Myocyte (in vitro differentiated cells): ENCODE results near the gene POLDIP3. TPM values are rescaled to one million over a fixed set of nuclear protein-coding genes. Genes with fewer than 3 reads are reported as not detected.

Experiments used
- DNase-seq: peaks from one replicate; pipeline ENCODE4 v3.0.0-alpha.2; 2012; ENCODE audit warnings: low read depth
- total RNA-seq: library from RNA; depleted of rRNA; stranded (reverse); fragments of >200 nt; gene quantifications from 2 replicates; pipeline ENCODE4 v1.2.3, GENCODE V29; 2014

Gene POLDIP3
- total RNA-seq, 1 donor from 2014 or later: 26.2 TPM

- no peak for DNase-seq
These were observed 28.3 kb upstream of the POLDIP3 start for GRCh38 chr22:42642806-42643633.

- DNase-seq: peak; percentile 59
These were observed 27.2 kb upstream of the POLDIP3 start for GRCh38 chr22:42641801-42642413.

DNA sequence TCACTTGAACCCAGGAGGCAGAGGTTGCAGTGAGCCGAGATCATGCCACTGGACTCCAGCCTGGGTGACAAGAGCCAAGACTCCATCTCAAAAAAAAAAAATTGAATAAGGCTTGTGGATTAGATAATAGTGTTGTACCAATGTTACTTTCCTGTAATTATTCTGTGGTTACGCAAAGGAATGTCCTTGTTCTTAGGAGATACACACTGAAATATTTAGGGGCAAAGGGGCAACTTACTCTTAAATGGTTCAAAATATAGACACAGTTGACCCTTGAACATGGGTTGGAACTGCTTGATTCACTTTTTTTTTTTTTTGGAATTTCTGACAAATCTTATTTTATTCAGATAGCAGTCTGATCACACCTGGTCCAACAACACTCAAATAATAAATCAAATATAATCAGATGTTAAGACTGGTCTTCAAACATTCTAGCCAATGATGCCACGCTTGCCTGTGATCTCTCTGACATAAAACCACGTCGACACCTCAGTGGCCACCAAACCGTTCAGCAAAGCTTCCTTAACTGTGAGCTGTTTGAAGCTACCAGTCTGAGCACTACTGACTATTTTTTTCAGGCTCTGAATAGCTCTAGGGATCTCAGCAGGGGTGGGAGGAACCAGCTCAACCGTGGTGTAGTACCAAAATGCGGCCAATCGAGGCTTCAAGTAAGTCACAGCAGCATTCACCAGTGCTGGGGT, 25.0 kb upstream of the POLDIP3 start:
- DNase-seq: peak; percentile 78

DNA sequence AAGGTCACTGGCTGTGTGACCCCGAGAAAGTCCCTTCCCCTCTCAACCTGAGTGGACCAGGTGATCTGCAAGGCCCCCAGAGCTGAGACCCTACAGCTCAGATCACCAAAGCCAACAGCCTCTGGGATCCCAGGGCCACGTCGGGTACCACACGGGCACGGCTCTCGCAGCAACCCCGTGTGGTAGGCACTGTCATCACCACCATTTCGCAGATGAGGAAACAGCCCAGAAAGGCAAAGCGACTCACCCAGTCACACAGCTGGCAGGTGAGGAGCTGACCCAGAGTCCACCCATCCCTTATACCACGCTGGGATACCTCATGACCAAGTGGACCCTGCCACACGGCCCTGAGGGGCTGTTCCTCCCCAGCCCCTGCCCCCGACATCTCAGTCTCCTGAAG, 22.9 kb upstream of the POLDIP3 start:
- peak; percentile 65 for DNase-seq

- DNase-seq: no peak
These were observed 21.8 kb upstream of the POLDIP3 start for GRCh38 chr22:42636506-42636905.

DNA sequence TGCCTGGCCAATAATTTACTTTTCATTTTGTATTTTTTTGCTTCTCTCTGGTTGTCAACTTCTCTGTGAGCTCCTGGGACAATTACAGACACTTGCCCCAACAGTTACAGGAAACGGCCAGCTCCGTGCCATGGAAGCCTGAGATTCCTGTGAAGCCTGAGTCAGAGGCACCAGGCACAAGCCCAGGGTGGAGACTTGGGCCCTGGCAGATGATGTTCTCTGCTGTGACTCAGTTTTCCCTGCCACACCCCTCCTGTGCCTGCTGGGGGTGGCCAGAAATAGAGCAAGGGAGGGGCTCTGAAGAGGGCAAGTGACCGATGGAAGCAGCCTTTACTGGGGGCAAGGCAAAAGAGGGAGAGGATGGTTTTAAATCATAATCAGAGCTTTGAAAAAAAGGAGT, 20.8 kb upstream of the POLDIP3 start:
- peak; percentile 97 for DNase-seq

DNA sequence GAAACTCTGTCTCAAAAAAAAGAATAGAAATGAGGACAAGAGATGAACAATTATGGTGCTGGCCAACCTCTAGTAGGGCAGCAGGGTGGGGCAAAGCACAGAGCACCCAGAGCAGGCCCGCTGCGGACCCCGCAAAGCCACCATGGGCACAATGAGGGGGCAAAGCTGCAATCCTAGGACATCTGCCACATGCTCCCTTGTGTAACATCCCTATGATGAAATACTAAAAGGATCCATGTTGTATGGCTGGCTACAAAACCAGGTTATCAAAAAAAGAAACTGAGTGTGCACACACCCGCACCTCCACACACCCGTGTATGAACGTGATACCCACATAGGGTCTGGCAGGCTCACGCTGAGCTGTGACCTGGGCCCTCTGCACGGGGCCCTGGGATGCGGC, 18.3 kb upstream of the POLDIP3 start:
- no peak for DNase-seq

DNA sequence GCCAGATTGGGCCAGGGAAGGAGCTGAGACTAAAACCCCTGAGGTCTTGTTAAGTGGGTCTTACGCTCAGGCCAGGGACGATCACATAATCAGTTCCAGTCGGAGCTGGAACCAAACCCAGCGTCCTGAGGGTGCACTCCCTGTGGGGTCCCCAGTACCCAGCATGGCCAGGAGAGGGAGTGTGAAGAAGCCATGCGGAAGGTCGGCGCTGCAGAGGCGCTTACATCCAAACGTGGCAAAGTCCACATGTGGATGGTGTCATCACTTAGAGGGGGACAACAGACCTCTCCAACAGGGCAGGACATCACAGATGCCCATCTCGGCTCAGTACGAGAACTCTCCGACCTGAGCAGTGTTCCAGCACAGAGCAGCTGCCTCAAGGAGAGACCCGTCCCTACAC, 17.4 kb upstream of the POLDIP3 start:
- DNase-seq: no peak

DNA sequence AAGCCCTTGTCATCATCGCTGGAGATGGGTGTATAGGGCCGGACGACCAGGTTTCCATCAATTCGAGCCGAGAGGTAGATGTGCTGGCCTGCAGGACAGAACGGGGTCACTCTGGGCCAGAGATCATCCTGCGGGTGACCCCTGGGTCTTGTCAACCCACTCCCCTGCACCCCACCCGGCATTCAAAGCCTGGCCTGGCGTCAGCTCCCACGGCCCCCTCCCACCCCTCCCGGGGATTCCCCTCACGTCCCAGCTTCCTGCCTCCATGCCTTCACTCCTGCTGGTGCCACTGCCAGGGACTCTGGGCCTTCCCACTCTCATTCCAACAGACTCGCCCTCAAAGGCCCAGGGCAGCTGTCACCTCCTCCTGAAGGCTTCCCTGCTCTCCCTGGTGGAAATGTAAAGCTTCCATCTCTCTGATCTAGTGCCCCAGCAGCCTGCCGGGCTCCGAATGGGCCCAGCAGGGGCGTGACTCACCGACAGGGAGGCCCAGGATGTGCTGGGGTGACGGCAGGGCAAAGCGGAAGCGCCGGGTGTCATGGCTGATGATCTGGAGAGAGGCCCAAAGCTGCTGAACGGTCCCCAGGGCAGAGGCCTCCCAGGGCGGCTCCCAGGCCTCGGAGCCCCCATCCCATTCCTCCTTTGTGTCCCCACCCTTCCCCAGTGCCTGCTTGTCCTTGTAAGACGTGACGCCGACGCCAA, 16.4 kb upstream of the POLDIP3 start:
- no peak for DNase-seq

DNA sequence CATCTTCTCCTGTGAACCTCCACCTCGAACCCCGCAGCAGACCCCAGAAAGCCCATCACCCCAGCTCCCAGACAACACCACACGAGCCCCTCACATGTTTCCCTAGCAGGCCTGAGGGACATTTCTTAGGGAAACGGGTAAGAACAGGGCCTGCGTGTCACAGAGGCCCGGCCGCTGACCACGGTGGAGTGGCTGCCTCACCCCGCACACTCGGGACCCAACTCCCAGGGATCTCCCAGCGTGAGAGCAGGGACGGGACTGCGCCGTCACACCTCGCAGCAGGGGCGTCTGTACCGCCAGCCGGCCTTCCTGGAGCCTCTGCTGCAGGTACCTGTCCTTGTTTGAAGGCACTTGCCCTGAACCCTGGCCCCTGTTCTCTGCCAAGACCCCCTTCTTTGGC, 15.5 kb upstream of the POLDIP3 start:
- no peak for DNase-seq

DNA sequence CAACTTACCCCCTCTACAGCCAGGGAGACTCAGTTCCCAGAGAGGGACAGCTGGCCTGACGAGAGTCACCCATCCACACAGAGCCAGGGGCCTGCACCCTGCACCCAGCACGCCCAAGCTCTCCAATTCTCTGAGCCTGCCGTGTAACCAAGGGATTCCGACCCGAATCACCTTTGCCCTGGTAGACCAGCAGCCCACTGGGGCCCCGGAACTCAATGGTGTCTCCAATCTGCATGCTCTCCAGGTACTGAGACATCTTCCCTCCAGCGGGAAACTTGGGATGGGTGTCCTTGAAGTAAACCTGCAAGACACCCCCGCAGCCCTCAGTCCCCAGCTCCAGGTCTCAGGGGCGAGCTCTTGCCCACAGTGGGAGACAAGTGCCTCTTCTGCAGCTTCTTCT, 13.3 kb upstream of the POLDIP3 start:
- no peak for DNase-seq

DNA sequence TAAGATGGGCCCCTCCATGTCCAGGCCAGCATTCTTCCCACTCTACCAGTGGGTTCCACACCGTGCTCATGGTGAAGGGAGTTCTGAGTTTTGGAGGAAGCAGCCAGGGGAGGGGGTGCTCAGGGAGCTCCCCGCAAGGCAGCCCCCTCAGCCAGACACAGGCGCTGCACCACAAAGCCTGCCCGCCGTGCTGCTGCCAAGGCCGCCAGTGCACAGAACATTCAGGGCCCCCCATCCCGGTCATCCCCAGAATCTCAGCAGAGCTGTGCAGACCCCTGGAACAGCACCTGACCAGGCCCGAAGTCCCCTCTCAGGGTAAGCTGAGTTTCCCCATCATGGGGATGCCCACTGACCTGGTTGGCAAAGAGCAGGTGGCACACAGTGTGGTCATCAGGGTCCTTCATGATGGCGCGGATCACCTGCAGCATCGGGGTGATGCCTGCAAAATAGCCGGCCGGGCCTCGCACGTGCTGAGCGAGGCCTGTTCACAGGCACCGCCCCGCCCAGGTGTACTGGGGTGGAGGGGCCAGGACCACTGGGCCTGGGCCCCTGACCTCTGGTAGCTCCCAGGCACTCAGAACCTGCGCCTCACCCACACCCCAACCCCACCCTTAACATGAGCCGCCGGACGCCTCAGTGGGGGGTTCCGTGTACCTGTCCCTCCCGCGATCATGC, 12.4 kb upstream of the POLDIP3 start:
- no peak for DNase-seq

- DNase-seq: no peak
These were observed 11.7 kb upstream of the POLDIP3 start for GRCh38 chr22:42626431-42626830.

DNA sequence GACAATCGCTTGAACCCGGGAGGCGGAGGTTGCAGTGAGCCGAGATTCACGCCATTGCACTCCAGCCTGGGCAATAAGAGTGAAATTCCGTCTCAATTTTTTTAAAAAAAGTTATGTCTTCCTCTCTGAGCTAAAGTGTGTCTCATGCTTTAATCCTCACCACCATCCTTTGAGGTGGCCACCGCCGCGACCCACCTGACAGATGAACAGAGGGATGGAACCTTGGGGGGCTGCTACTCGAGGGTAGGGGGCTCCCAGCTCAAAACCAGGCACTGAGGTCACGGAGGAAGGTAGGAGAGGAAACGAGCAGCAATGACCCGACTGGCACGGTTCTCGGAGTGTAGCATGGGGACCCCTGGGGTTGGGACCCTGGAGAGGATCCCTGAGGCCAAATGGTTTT, 10.7 kb upstream of the POLDIP3 start:
- no peak for DNase-seq

DNA sequence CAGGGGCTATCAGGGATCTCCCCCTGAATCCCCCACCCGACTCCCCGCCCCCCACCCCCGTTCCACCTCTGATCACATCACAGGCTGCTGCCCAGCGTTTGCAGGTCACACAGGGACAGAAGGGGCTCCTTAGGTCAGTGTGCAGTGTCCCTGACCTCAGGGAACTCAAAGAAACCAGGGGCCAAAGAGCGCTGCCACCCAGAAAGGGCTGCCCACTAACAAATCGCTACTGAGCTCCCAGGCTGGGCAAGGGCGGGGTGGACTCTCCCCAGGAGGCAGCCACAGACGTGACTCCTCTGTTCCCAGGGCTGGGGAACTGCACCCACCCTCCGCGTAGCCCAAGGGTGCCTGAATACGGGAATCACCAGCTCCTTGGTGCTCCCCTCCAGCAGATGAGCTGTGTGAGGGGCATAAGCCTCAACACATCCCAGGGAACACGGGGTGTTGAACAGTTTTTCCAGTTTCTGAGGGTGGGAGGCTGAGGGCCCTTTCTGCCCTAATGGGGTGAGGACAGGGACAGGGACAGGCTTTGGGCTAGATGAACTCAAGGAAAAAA, 9.9 kb upstream of the POLDIP3 start:
- DNase-seq: no peak

DNA sequence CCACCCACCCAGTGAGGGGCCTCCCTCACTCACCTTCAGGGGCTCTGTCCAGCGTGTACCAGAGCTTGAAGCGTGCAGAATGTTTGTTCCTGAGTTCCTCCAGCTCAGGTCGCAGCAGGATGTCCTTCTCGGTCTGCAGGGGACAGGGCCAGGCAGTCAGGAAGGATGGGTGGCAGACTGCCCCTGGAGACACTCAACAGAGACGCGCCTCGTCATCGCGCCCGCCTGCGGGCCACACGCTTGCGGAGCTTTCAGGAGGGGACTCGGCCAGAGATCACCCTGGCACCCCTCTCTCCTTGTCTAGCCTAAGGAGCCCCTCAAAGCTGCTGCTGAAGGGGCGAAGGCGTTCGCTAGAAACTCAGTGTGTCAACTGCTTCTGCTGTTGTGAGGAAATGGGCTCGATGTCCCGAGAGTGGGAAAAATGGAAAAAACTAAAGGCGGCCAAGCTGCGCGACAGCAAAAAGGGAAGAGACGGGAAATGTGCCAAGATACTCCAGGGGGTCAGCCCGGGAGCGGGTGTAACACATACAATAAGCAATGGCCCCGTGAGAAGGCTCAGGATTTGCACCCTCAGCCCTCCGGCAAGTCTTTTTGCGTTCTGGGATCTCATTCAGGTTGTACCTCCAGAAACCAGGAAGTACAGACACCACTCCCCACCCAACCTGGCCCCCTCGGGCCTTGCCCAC, 9.2 kb upstream of the POLDIP3 start:
- DNase-seq: no peak

GRCh38 chr22:42623301-42623751, 8.6 kb upstream of the POLDIP3 start:
- no peak for DNase-seq

DNA sequence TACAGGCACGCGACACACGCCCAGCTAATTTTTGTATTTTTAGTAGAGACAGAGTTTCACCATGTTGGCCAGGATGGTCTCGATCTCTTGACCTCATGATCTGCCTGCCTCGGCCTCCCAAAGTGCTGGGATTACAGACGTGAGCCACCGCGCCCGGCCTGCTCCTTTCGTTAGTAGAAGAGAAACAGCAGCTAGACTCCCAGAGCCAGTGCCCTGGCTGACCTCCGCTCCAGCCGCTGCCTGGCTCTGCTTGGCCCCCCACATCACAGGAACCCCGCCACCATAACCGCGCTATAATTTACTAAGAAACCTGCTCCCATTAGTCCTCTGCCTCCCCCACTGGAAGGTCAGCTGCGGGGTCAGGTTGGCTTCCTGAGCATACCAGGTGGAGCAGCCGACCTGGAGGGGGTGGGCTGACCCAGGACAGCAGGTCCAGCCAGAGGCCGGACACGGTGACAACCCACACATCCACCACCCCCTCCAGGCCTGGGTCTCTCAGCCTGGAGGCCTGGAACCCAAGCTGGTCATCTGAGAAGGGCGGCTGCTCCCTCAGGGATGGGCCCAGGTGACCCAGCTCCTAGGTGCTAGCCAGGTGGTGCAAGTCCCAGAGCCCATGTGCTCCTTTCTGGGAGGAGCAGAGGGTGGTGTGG, 7.5 kb upstream of the POLDIP3 start:
- DNase-seq: no peak

GRCh38 chr22:42621505-42622002, 6.9 kb upstream of the POLDIP3 start:
- peak; percentile 86 for DNase-seq
